ENCODE results near the gene TMEM30B.

The TMEM30B gene

DNA sequence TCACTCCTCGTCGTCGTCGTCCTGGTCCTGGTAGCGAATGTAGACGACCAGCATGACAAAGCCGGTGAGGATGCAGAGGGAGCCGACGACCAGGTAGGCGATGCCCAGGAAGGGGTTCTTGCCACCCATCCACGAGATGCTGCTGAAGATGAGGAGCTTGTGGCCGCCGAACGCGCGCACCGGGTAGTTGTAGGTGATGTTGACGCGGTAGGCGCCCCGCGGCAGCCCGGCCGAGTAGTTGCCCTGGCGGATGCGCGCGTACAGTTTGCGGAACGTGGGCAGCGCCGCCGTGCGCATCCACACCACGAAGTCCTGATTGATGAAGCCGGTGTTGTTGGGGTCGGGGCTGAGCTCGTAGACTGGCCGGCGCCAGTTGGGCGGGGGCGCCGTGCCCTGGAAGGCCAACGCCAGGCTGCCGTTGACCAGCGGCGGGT, 1.0 kb downstream of the TMEM30B start (continued):
- TF ChIP-seq HOXC10 (CRISPR knock-in tag; IDR thresholded peaks at IDR 0.05), result no peak
- TF ChIP-seq, protein P1, sequence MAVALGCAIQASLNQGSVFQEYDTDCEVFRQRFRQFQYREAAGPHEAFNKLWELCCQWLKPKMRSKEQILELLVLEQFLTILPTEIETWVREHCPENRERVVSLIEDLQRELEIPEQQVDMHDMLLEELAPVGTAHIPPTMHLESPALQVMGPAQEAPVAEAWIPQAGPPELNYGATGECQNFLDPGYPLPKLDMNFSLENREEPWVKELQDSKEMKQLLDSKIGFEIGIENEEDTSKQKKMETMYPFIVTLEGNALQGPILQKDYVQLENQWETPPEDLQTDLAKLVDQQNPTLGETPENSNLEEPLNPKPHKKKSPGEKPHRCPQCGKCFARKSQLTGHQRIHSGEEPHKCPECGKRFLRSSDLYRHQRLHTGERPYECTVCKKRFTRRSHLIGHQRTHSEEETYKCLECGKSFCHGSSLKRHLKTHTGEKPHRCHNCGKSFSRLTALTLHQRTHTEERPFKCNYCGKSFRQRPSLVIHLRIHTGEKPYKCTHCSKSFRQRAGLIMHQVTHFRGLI (tag by site-specific recombination; IDR thresholded peaks at IDR 0.05), result no peak
- TF ChIP-seq ZNF433 (tag by site-specific recombination; IDR thresholded peaks at IDR 0.05; ENCODE audit: low read depth), result no peak

DNA sequence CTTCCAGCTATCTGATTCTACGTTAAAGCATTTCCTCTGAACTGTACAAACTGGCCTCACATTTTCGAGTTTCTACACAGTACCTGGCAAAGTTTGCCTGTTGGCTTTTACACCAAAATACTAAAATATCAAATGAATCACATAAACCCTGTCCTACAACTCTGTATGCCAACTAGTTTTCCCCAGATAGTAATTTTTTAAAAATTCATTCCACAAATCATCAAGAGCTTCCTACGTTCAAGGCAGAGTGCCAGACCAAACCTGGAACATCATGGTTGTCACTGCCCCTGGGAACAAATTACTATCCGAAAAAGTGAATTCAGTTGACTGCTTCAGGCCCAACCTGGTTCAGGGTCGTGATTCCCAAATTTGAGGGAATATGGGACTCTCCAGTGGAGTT, 2.1 kb downstream of the TMEM30B start:
- Histone ChIP-seq H3K4me1 (ENCODE audit: control insufficient read depth, insufficient read depth, low read length) (no peaks in the 10 kb centered on the region; the same call in 1 of the 2 replicates), H3K9me3 (ENCODE audit: control insufficient read depth, insufficient read depth, low read depth, low read length) (no peaks in the 10 kb centered on the region), H3K4me3 (ENCODE audit: low read depth, low read length) (no peak overlapping the region), H3K27ac (ENCODE audit: extremely low read depth, low read depth, low read length) (no peak overlapping the region), H3K36me3 (ENCODE audit: control insufficient read depth in 2 of 2, insufficient read depth in 1 of 2, low read length in 2 of 2) (no peaks in the 10 kb centered on the region)
- TF ChIP-seq ZNF19 (tag by site-specific recombination; IDR thresholded peaks at IDR 0.05; ENCODE audit: low read depth) (no peak), ZNF155 (tag by site-specific recombination; IDR thresholded peaks at IDR 0.05) (no peak), ZNF548 (tag by site-specific recombination; IDR thresholded peaks at IDR 0.05) (no peak)
- ChIA-PET CTCF (interaction anchor here (0.6 to 0.9 kb wide), 3 partner anchors 10 to 110 kb away, joined by 4 to 9 read pairs (median 4); no protein-coding TSS in a partner anchor), POLR2A (no interaction called here)

DNA sequence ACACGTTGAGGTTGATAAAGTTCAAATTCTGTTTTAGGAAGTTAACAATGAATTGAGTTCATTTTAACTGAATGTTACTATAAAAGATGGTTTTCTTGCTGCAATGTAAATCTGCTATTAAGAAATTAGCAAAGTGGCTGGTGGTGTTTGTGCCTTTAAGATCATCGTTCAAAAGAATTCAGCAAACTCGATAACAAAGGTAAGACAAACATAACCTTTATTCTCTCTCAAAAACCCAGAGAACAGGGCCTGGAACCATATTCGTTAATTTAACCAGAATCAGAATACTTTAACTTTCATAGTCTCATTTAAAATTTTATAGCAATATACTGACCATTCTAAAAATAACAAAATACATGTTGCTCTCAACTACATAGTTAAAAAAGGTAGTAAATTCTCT, 3.4 kb downstream of the TMEM30B start:
- POLR2A ChIA-PET, result no interaction called here
- no peak overlapping the region for H3K27ac ChIP-seq (ENCODE audit: extremely low read depth, low read depth, low read length)
- CTCF ChIA-PET, result interaction anchor here (1.3 kb wide), 1 partner anchor 8 kb away, joined by 5 read pairs; no protein-coding TSS in a partner anchor
- TF ChIP-seq ZNF626 (tag by site-specific recombination; IDR thresholded peaks at IDR 0.05), result no peak
- no peak for TF ChIP-seq REPIN1 (tag by site-specific recombination; IDR thresholded peaks at IDR 0.05; ENCODE audit: low read depth)
- no peak for TF ChIP-seq ZNF146 (tag by site-specific recombination; IDR thresholded peaks at IDR 0.05)
- no peak for TF ChIP-seq ZFP69B (tag by site-specific recombination; IDR thresholded peaks at IDR 0.05)
- TF ChIP-seq, protein P2, sequence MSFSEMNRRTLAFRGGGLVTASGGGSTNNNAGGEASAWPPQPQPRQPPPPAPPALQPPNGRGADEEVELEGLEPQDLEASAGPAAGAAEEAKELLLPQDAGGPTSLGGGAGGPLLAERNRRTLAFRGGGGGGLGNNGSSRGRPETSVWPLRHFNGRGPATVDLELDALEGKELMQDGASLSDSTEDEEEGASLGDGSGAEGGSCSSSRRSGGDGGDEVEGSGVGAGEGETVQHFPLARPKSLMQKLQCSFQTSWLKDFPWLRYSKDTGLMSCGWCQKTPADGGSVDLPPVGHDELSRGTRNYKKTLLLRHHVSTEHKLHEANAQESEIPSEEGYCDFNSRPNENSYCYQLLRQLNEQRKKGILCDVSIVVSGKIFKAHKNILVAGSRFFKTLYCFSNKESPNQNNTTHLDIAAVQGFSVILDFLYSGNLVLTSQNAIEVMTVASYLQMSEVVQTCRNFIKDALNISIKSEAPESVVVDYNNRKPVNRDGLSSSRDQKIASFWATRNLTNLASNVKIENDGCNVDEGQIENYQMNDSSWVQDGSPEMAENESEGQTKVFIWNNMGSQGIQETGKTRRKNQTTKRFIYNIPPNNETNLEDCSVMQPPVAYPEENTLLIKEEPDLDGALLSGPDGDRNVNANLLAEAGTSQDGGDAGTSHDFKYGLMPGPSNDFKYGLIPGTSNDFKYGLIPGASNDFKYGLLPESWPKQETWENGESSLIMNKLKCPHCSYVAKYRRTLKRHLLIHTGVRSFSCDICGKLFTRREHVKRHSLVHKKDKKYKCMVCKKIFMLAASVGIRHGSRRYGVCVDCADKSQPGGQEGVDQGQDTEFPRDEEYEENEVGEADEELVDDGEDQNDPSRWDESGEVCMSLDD (tag by site-specific recombination; IDR thresholded peaks at IDR 0.05), result no peak
- no peak for TF ChIP-seq ZBTB20 (tag by site-specific recombination; IDR thresholded peaks at IDR 0.05)
- TF ChIP-seq ZNF214 (tag by site-specific recombination; IDR thresholded peaks at IDR 0.05; ENCODE audit: borderline replicate concordance), result no peak
- no peaks in the 10 kb centered on the region for H3K36me3 ChIP-seq (ENCODE audit: control insufficient read depth in 2 of 2, insufficient read depth in 1 of 2, low read length in 2 of 2)
- H3K4me3 ChIP-seq (ENCODE audit: low read depth, low read length), result no peak overlapping the region
- H3K4me1 ChIP-seq (ENCODE audit: control insufficient read depth, insufficient read depth, low read length), result no peaks in the 10 kb centered on the region
- no peaks in the 10 kb centered on the region for H3K9me3 ChIP-seq (ENCODE audit: control insufficient read depth, insufficient read depth, low read depth, low read length)

DNA sequence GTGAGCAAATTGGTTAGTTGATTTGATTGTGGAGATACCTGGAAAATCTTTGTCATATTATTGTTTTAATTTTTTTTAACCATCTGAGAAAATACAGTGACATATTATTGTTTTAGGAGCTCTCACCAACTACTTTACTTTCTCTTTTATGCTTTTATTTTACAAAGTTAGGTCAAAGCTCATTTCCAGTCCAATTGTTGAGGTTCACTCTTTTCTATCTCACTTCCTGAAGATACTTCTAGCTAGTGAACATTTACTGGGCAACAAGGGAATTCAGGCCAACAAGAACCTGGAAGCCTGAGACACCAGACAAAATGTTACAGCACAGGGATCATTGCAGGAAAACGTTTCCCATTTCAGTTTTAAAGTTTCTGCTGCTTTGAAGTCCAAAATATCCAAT, 3.9 kb downstream of the TMEM30B start:
- ChIA-PET POLR2A (no interaction called here), CTCF (interaction anchor here (1.3 kb wide), 1 partner anchor 8 kb away, joined by 5 read pairs; no protein-coding TSS in a partner anchor)
- no peak overlapping the region for H3K27ac ChIP-seq (ENCODE audit: extremely low read depth, low read depth, low read length)
- no peaks in the 10 kb centered on the region for H3K4me1 ChIP-seq (ENCODE audit: control insufficient read depth, insufficient read depth, low read length)
- no peaks in the 10 kb centered on the region for H3K9me3 ChIP-seq (ENCODE audit: control insufficient read depth, insufficient read depth, low read depth, low read length)
- H3K4me3 ChIP-seq (ENCODE audit: low read depth, low read length), result no peak overlapping the region
- no peaks in the 10 kb centered on the region for H3K36me3 ChIP-seq (ENCODE audit: control insufficient read depth in 2 of 2, insufficient read depth in 1 of 2, low read length in 2 of 2)
- no peak for TF ChIP-seq ZNF843 (tag by site-specific recombination; IDR thresholded peaks at IDR 0.05)
- TF ChIP-seq, protein P3, sequence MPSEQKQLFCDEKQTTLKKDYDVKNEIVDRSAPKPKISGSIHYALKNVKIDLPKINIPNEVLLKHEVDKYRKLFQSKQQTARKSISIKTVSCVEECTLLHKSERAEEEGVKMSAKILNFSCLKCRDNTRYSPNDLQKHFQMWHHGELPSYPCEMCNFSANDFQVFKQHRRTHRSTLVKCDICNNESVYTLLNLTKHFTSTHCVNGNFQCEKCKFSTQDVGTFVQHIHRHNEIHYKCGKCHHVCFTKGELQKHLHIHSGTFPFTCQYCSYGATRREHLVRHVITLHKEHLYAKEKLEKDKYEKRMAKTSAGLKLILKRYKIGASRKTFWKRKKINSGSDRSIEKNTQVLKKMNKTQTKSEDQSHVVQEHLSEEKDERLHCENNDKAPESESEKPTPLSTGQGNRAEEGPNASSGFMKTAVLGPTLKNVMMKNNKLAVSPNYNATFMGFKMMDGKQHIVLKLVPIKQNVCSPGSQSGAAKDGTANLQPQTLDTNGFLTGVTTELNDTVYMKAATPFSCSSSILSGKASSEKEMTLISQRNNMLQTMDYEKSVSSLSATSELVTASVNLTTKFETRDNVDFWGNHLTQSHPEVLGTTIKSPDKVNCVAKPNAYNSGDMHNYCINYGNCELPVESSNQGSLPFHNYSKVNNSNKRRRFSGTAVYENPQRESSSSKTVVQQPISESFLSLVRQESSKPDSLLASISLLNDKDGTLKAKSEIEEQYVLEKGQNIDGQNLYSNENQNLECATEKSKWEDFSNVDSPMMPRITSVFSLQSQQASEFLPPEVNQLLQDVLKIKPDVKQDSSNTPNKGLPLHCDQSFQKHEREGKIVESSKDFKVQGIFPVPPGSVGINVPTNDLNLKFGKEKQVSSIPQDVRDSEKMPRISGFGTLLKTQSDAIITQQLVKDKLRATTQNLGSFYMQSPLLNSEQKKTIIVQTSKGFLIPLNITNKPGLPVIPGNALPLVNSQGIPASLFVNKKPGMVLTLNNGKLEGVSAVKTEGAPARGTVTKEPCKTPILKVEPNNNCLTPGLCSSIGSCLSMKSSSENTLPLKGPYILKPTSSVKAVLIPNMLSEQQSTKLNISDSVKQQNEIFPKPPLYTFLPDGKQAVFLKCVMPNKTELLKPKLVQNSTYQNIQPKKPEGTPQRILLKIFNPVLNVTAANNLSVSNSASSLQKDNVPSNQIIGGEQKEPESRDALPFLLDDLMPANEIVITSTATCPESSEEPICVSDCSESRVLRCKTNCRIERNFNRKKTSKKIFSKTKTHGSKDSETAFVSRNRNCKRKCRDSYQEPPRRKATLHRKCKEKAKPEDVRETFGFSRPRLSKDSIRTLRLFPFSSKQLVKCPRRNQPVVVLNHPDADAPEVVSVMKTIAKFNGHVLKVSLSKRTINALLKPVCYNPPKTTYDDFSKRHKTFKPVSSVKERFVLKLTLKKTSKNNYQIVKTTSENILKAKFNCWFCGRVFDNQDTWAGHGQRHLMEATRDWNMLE (tag by site-specific recombination; conservative IDR thresholded peaks at IDR 0.05; ENCODE audit: low read depth), result no peak
- no peak for TF ChIP-seq RBAK (tag by site-specific recombination; IDR thresholded peaks at IDR 0.05)
- no peak for TF ChIP-seq ZEB2 (tag by site-specific recombination; IDR thresholded peaks at IDR 0.05)
- TF ChIP-seq, protein P4, sequence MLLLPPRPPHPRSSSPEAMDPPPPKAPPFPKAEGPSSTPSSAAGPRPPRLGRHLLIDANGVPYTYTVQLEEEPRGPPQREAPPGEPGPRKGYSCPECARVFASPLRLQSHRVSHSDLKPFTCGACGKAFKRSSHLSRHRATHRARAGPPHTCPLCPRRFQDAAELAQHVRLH (tag by site-specific recombination; IDR thresholded peaks at IDR 0.05), result no peak
- no peak for TF ChIP-seq ZNF335 (tag by site-specific recombination; conservative IDR thresholded peaks at IDR 0.05)
- no peak for TF ChIP-seq ZNF274 (IDR thresholded peaks at IDR 0.05; ENCODE audit: low read length)
- no peak for TF ChIP-seq ZNF274 (tag by site-specific recombination; IDR thresholded peaks at IDR 0.05; ENCODE audit: borderline replicate concordance)
